GM21786 (cell line): ENCODE results near the gene SMARCD1.

Experiments
- ATAC-seq: cut with Tn5 transposase; IDR thresholded peaks from one replicate; pipeline ENCODE4 v1.9.1; 2021; ENCODE audit not compliant: unreplicated experiment

SMARCD1 gene

GRCh38 chr12:50103351-50103750 lies 18.2 kb downstream of the SMARCD1 start:
- no peak for ATAC-seq

- no peak for ATAC-seq
These were observed 18.7 kb downstream of the SMARCD1 start, which contains the start of gene GPD1 for GRCh38 chr12:50103767-50104321. Gene GPD1, plus strand, starts transcription at chr12:50104008. Its CDS starts 43 bp downstream, at chr12:50104051.

DNA sequence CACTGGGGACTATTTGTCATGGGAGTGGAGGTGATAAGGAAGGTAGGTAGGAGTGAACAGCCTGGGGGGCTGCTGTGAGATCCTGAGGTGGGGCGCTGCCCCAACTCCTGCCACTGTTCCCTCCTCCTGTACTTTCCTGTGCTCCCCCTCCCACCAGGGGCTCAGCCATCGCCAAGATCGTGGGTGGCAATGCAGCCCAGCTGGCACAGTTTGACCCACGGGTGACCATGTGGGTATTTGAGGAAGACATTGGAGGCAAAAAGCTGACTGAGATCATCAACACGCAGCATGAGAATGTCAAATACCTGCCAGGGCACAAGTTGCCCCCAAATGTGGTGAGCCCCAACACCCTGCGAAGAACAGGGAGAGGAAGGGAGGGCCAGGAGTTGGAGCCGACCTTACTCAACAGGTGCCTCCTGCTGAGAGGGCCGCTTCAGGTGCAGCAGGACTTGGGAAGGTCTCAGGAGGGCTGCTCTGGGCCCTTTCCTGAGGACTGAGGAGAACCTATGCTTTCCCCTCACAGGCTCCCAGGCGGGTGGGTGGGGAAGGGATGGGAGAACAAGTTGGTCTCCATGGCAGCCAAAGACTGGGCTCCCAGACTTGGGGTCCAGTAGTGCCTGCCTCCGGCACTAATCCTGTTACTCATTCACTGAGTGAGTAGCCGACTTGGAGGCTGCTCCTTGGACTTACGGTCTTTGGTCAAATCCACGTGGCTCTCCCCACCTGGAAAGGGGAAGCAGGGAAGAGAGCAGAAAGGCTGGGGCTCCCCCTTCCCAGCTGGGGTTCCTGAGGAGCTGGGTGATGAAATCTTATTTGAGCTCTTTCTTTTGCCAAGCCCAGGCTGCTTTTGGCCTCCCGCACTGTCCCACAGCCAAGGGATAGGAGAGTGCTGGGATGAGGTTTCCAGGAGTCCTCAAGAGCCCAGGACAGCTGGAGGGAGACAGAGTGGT lies 19.6 kb downstream of the SMARCD1 start:
- ATAC-seq, result no peak

DNA sequence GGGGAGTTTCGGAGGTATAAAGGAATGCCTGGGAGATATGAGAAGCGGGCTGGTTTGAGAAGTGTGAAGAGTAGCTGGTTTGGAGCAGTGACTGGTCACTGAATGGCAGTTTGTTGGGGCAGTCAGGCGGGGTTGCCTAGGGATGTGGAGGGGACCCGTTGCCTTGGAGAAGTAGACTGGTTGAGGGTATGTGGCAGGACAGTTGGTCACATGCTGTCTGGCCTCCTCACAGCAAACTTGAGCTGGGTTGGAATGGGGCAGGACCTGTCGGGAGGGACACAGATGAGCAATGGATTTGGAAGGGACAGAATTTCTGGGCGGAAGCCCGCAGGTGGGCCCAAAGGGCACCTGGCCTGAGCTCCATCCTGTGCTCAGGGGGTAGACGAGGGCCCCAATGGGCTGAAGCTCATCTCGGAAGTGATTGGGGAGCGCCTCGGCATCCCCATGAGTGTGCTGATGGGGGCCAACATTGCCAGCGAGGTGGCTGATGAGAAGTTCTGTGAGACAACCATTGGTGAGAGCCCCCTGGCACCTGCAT lies 20.8 kb downstream of the SMARCD1 start:
- ATAC-seq, result no peak

- no peak for ATAC-seq
These were observed 21.8 kb downstream of the SMARCD1 start for GRCh38 chr12:50106907-50107306.

- ATAC-seq, result no peak
These were observed 22.5 kb downstream of the SMARCD1 start for GRCh38 chr12:50107416-50108268.

- ATAC-seq, result no peak
These were observed 24.2 kb downstream of the SMARCD1 start for GRCh38 chr12:50109319-50109718.

DNA sequence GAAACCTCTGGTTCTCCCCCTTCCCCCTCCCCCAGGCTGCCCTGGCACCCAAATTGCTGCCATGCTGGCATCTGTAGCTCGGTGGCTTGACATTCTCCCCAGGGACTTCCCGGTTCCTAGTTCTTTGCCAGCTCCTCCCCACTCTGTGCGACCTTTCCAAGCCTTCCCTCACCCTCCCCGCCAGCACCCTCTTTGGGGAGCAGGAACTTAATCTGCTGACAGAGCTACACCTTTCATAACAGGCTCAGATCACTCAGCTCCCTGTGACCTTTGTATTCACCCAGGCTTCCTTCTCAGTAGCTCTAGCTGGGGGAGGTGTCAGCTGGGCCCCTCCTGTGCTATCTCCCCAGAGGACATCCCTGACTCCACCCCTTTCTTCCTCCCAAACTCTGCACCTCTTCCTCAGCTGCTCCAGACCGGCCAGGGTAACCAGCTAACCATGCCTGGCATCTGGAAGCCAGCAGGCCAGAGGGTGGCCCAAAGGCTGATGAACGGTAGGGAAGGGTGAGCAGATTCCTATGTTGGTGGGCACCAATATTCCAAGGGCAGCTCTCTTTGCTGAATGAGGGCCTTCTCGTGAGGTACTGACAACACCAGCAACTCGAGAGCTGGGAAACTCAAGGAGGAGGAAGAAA lies 25.1 kb downstream of the SMARCD1 start:
- ATAC-seq, result no peak

- ATAC-seq, result no peak
These were observed 25.7 kb downstream of the SMARCD1 start for GRCh38 chr12:50110762-50111351.

DNA sequence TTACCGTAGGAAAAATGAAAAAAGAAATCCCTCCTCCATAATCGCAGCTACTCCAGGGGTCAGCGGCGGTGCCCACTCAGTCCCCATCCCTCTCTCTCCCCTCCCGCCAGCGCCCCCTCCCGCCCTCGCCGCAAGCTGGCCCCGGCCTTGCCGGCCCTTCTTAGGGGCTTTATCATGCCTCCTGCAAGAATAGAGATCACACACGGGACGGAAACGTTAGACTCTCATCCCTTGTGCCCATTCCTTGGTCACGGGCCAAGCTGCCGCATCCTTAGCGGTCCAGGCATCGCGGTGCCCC lies 26.2 kb downstream of the SMARCD1 start:
- ATAC-seq, result no peak

- peak; percentile 77 for ATAC-seq
These were observed 26.7 kb downstream of the SMARCD1 start, which contains the start of gene COX14 for GRCh38 chr12:50111693-50112455. Gene COX14, plus strand, starts transcription at chr12:50112236. Its CDS starts 7,808 bp downstream, at chr12:50120044.

DNA sequence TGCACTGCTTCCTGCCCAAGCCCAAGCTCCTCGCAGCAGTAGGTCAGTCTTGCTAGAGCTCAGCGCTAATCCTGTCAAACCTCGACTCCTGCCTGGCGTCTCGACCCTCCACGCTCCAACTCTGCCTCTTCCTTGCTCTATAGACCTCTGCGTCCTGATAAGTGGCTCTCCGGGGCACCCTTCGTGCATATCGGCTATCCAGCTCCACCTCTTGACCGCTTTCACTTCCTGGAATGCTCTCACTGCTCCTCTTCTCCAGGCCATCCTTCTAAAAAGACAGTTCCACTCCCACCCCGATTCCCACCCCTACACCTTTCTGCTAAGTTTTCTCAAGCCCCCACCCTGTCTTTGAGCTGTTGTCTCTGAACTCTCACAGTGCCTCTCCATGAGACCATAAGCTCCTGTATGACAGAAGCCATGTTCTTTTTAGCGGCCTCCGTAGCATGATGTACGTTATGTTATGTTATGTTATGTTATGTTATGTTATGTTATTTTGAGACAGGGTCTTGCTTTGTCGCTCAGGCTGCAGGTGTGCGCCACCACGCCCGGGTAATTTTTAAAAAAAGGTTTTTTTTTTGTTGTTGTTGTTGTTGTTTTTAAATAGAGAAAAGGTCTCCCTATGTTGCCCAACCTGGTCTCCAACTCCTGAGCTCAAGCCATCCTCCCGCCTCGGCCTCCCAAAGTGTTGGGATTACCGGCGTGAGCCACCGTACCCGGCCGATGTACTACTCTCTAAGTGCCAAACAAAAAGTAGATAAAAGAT lies 27.5 kb downstream of the SMARCD1 start:
- no peak for ATAC-seq

- ATAC-seq, result no peak
These were observed 32.0 kb downstream of the SMARCD1 start for GRCh38 chr12:50117057-50117622.

DNA sequence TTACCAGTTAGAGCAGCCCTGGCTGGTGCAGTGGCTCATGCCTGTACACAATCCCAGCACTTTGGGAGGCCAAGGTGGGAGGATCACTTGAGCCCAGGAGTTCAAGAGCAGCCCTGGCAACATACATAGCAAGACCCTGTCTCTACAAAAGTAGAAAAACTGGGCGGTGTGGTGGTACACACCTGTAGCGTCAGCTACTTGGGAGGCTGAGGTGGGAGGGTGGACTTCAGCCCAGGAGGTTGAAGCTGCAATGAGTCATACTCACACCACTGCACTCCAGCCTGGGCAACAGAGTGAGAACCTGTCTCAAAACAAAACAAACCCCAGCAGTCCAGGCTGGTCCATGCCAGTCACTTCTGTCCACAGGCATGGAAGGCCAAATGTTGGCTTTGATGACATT lies 34.2 kb downstream of the SMARCD1 start:
- ATAC-seq, result no peak

GRCh38 chr12:50120521-50120920 lies 35.4 kb downstream of the SMARCD1 start:
- ATAC-seq, result no peak

GRCh38 chr12:50120953-50121352 lies 35.8 kb downstream of the SMARCD1 start:
- ATAC-seq, result no peak

DNA sequence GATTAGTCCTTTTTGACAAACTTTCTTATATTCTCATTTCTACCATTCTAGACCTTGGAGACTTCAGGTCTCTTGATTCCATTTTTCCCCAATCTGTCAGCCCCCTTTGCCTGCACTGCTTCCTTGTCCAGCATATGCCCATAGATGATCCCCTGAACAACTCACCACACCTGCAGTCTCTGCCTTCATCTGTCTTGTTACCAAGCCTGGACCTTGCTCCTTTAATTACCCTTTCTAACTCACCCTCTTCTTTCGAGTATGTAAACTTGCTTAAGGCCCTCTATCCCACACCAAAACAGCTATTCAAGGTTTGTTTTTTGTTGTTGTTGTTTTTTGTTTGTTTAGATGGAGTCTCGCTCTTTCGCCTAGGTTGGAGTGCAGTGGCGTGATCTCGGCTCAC lies 36.5 kb downstream of the SMARCD1 start:
- no peak for ATAC-seq

DNA sequence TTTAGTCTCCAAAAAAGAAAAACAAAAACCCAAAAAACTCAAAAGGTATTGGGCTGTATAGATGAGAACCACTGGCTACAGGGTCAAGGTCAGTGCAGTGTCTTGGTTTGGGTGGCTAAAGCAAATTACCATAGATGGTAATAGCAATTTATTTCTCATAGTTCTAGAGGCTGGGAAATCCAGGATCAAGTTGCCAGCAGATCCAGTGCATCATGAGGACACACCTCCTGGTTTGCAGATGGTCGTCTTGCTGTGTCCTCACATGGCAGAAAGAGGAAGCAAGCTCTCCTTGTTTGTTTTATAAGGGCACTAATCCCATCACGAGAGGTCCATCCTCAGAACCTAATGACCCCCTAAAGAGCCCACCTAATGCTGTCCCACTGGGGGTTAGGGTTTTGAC lies 38.1 kb downstream of the SMARCD1 start:
- no peak for ATAC-seq

- no peak for ATAC-seq
These were observed 42.4 kb downstream of the SMARCD1 start for GRCh38 chr12:50127546-50127945.
